Measurements from ENCODE around the gene KCNJ12.
"Not testable (repeated sequence)": the region's sequence is repeated elsewhere in the genome, so short reads cannot be mapped to it uniquely, and the experiment has no call there.

The KCNJ12 gene

GRCh38 chr17:21402926-21403325 lies 26.8 kb downstream of the KCNJ12 start:
- not testable (repeated sequence) for H3K27me3 Mint-ChIP-seq, H3K4me1 Mint-ChIP-seq, H3K27ac Mint-ChIP-seq, H3K9me3 Mint-ChIP-seq, H3K4me3 Mint-ChIP-seq, DNase-seq, ATAC-seq

GRCh38 chr17:21404106-21404505 lies 27.9 kb downstream of the KCNJ12 start:
- not testable (repeated sequence) for H3K27me3 Mint-ChIP-seq, H3K4me1 Mint-ChIP-seq, ATAC-seq, H3K4me3 Mint-ChIP-seq, DNase-seq
- H3K27ac Mint-ChIP-seq, result peak overlapping the region in 1 of 2 donors; percentile 19
- peaks cover 0 to 19% of the 10 kb centered on the region in 2 donors for H3K9me3 Mint-ChIP-seq

DNA sequence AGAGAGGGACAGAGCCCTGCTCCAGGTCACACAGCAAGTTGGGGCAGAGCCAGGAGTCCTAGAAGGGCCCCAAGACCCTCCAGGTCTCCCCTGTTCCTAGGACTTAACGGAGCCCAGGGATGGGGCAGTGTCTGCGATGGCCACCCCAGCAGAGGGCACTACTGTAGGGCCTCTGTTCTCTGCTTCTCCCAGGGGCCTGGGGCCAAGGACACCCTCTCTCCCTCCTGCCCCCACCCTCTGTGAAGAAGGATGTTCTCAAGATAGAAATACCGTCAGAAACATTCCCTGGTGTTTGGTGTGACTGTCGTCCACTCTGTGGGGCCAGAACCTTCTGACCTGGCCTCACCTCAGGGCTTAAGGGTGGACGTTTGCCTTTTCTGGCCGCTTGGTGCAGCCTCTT lies 28.4 kb downstream of the KCNJ12 start:
- not testable (repeated sequence) for H3K27ac Mint-ChIP-seq

DNA sequence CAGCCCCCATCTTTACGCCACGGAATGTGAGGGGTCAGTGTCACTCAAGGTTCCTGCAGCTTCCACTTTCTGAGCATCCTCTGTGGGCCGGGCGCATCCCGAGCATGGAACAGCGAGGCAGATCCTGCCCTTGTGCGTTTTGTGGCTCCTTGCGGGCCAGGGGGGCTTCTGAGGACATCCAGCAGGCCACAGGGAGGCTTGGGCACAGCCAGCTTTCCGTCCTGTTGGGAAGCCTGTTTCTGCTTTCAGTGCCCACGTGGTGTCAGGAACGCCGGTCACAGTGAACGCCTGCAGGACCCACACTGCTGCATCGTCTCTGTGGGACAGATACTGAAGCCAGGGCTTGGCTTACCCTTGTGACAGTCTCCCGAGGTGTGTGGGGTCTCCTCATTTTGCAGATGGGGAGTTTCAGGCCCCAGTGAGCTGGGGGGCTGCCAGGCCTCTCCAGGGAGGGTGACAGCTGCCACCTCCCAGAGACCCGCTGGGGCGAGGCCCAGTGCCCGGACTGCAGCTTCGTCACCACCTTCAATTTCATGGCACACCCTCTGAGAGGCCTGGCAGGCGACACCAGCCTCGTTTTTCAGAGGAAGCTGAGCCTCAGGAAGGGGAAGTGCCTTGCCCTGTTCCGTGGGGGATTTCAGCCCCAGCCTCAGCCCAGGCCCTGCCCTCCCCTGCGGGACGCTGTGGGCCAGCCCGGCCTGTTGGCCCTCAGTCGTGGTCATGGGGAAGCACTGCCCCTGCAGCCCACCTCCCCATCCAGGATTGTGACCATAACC lies 29.0 kb downstream of the KCNJ12 start:
- H3K9me3 Mint-ChIP-seq, result peaks cover 0 to 23% of the 10 kb centered on the region in 2 donors
- not testable (repeated sequence) for H3K27me3 Mint-ChIP-seq, H3K27ac Mint-ChIP-seq, ATAC-seq, H3K4me3 Mint-ChIP-seq, DNase-seq, H3K4me1 Mint-ChIP-seq

More for the DNA sequence above, 28.4 kb downstream of the KCNJ12 start:
- H3K9me3 Mint-ChIP-seq, result peaks cover 0 to 23% of the 10 kb centered on the region in 2 donors
- not testable (repeated sequence) for ATAC-seq, DNase-seq, H3K27me3 Mint-ChIP-seq, H3K4me1 Mint-ChIP-seq, H3K4me3 Mint-ChIP-seq

DNA sequence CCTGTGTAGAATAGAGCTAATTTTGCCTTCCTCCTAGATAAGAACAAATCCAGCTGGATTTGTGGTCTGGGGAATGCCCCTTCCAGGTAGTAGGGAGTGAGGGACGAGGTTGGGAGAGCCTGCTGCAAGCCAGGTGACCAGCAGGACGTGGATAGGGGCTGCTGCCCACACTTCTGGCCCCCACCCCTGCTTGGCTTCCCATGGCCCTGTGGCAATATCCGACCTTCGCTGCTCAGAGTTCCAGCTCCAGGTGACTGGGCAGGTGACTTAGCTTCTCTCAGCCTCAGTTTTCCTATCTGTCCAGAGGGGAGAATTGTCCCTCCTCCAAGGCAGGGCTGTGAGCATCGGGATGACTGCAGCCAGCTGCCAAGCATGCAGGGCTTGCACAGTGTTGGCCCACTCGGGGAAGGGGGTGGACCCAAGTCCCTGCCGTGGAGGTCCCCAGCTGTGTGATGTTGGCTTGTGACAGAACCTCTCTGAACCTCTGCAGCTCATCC lies 29.8 kb downstream of the KCNJ12 start:
- DNase-seq, ATAC-seq, H3K4me3 Mint-ChIP-seq, H3K27ac Mint-ChIP-seq, H3K27me3 Mint-ChIP-seq, H3K4me1 Mint-ChIP-seq: not testable (repeated sequence)
- H3K9me3 Mint-ChIP-seq, result peaks cover 0 to 23% of the 10 kb centered on the region in 2 donors

GRCh38 chr17:21406616-21407404 lies 30.7 kb downstream of the KCNJ12 start:
- not testable (repeated sequence) for DNase-seq, H3K4me3 Mint-ChIP-seq, H3K27ac Mint-ChIP-seq, H3K4me1 Mint-ChIP-seq, ATAC-seq, H3K27me3 Mint-ChIP-seq
- peaks cover 0 to 23% of the 10 kb centered on the region in 2 donors for H3K9me3 Mint-ChIP-seq

- not testable (repeated sequence) for H3K27me3 Mint-ChIP-seq, H3K4me3 Mint-ChIP-seq, ATAC-seq, DNase-seq, H3K27ac Mint-ChIP-seq, H3K4me1 Mint-ChIP-seq
- peaks cover 0 to 23% of the 10 kb centered on the region in 2 donors for H3K9me3 Mint-ChIP-seq
Measured at GRCh38 chr17:21407752-21408151, 31.6 kb downstream of the KCNJ12 start.

GRCh38 chr17:21408224-21408623 lies 32.1 kb downstream of the KCNJ12 start:
- not testable (repeated sequence) for H3K4me1 Mint-ChIP-seq, ATAC-seq, H3K27me3 Mint-ChIP-seq, H3K4me3 Mint-ChIP-seq, H3K27ac Mint-ChIP-seq, DNase-seq
- peaks cover 0 to 23% of the 10 kb centered on the region in 2 donors for H3K9me3 Mint-ChIP-seq

- Mint-ChIP-seq H3K9me3 (peaks cover 0 to 23% of the 10 kb centered on the region in 2 donors), H3K27ac (peak overlapping the region in 1 of 2 donors; percentile 74)
- H3K27me3 Mint-ChIP-seq, DNase-seq, H3K4me3 Mint-ChIP-seq, ATAC-seq, H3K4me1 Mint-ChIP-seq: not testable (repeated sequence)
Measured at GRCh38 chr17:21408766-21409300, 32.7 kb downstream of the KCNJ12 start.

DNA sequence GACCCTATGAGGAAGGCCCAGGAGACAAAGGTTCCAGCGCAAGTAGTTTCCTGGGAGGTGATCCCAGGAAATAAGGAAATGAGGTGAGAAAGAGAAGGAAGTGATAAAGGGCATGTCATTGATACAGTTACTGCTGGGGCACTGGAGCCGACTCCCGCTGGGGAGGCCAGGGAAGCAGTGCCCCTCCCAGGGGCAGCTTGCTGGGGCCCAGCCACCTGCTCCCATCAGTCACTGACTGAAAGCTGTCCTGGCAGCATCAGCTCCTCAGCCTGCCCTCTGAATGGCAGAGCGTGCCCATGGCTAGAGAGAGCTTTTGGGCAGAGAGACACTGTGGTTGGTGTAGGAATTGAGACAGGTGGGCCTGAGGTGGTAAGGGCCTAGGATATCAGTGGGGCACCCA lies 33.2 kb downstream of the KCNJ12 start:
- H3K9me3 Mint-ChIP-seq, result peaks cover 0 to 23% of the 10 kb centered on the region in 2 donors
- peak overlapping the region in 1 of 2 donors; percentile 74 for H3K27ac Mint-ChIP-seq

GRCh38 chr17:21409971-21410370 lies 33.8 kb downstream of the KCNJ12 start:
- not testable (repeated sequence) for DNase-seq, H3K4me3 Mint-ChIP-seq, H3K27me3 Mint-ChIP-seq, H3K4me1 Mint-ChIP-seq, ATAC-seq, H3K27ac Mint-ChIP-seq
- H3K9me3 Mint-ChIP-seq, result peaks cover 0 to 23% of the 10 kb centered on the region in 2 donors

More for the DNA sequence above, 33.2 kb downstream of the KCNJ12 start:
- H3K4me1 Mint-ChIP-seq, ATAC-seq, DNase-seq, H3K4me3 Mint-ChIP-seq, H3K27me3 Mint-ChIP-seq: not testable (repeated sequence)

DNA sequence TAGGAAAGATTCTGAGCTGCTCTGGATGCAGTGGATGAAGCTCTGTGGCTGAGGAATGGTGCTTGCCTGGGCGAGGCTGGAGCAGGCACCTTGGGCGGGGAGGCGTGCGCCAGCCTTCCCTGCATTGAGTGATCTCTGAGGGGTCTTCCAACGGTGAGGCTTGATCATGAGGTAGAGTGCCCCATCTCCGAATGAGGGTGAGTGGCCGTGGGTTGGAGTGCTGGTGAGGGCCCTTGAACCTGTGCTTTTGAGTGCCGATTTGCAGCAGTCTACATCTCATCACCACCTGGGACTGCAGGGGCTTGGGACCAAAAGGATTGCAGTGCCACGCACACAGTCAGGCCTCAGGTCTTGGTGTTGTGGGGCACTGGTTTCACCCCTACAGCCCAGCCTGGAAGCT lies 34.2 kb downstream of the KCNJ12 start:
- H3K27me3 Mint-ChIP-seq, H3K27ac Mint-ChIP-seq, H3K4me3 Mint-ChIP-seq, H3K4me1 Mint-ChIP-seq, DNase-seq, ATAC-seq: not testable (repeated sequence)
- peaks cover 0 to 23% of the 10 kb centered on the region in 2 donors for H3K9me3 Mint-ChIP-seq

DNA sequence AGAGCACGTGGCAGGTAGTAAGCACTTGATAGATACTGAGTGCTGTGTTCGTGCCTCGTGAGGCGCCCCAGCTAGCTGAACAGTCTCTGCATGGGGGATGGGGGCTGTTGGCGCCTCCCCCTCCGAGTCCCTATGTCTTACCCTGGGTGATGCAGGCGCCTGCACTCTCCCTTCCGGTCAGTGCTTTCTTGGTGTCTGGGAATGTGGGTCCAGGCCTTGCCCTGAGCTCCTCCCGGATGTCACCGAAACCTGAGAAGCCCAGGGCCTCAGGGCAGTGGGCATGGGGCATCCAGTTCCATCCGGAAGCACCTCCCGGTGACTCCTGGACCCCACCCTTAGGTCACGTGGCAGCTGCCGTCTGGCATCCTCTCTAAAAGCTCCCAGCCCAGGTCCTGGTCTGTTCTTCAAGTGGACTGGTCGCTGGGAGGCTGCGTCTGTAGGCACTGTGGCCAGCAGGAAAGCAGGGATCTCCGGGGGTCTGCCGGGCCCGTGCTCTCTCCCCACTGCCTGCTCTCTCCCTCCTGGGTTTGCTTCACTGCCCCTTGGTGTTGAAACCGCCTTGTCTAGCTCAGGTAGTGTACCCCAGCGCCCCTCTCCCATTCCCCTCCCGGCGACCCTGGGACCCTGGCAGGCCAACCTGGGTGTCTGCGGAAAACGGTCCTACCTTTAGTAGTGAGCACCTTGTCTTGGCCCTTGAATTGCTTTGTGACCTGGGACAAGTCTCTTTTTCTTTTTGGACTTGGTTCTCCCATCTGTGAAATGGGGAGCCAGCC lies 34.9 kb downstream of the KCNJ12 start:
- H3K9me3 Mint-ChIP-seq, result peaks cover 0 to 23% of the 10 kb centered on the region in 2 donors
- not testable (repeated sequence) for H3K4me1 Mint-ChIP-seq, H3K27ac Mint-ChIP-seq, H3K4me3 Mint-ChIP-seq, ATAC-seq, H3K27me3 Mint-ChIP-seq, DNase-seq

- not testable (repeated sequence) for H3K27me3 Mint-ChIP-seq, ATAC-seq, H3K4me1 Mint-ChIP-seq, H3K27ac Mint-ChIP-seq, DNase-seq, H3K4me3 Mint-ChIP-seq
- peaks cover 0 to 23% of the 10 kb centered on the region in 2 donors for H3K9me3 Mint-ChIP-seq
Measured at GRCh38 chr17:21411679-21412205, 35.6 kb downstream of the KCNJ12 start.
